H9 (cell line): ENCODE results near the gene KRT27. TPM values are rescaled to one million over a fixed set of nuclear protein-coding genes. Genes with fewer than 3 reads are reported as not detected.

Experiments
- DNase-seq: peaks from one replicate; pipeline ENCODE4 v3.0.0-alpha.2; 2017
- H2AFZ ChIP-seq: one replicate; pipeline ENCODE4 v1.6.1; 2013; ENCODE audit warnings: mild to moderate bottlenecking, low read length, control low read depth, moderate library complexity
- H2AK5ac ChIP-seq: 2 replicates; pipeline ENCODE4 v1.6.1; 2013; ENCODE audit warnings: low read length, control low read depth, mixed read lengths; ENCODE audit not compliant: insufficient read length
- H2BK120ac ChIP-seq: one replicate; pipeline ENCODE4 v1.6.1; 2013; ENCODE audit warnings: low read depth, mild to moderate bottlenecking, low read length, control low read depth, inconsistent platforms; ENCODE audit not compliant: poor library complexity, severe bottlenecking
- H2BK12ac ChIP-seq: 2 replicates; pipeline ENCODE4 v1.6.1; 2013; ENCODE audit warnings: low read length, control low read depth, mixed read lengths, low read depth; ENCODE audit not compliant: insufficient read length
- H2BK15ac ChIP-seq: 2 replicates; pipeline ENCODE4 v1.6.1; 2013; ENCODE audit warnings: low read depth, low read length, control low read depth
- H2BK20ac ChIP-seq: one replicate; pipeline ENCODE4 v1.6.1; 2013; ENCODE audit warnings: low read depth, mild to moderate bottlenecking, low read length, control low read depth, inconsistent platforms; ENCODE audit not compliant: poor library complexity, severe bottlenecking
- H2BK5ac ChIP-seq: 2 replicates; pipeline ENCODE4 v1.6.1; 2013; ENCODE audit warnings: low read length, control low read depth, mixed read lengths; ENCODE audit not compliant: insufficient read length
- H3K14ac ChIP-seq: 2 replicates; pipeline ENCODE4 v1.6.1; 2013; ENCODE audit warnings: low read length, control low read depth; ENCODE audit not compliant: insufficient read depth
- H3K18ac ChIP-seq: 2 replicates; pipeline ENCODE4 v1.6.1; 2013; ENCODE audit warnings: low read depth, mild to moderate bottlenecking, mixed read lengths, low read length, control low read depth; ENCODE audit not compliant: insufficient read length
- H3K23ac ChIP-seq: 2 replicates; pipeline ENCODE4 v1.6.1; 2013; ENCODE audit warnings: low read length, control low read depth, mixed read lengths, low read depth; ENCODE audit not compliant: insufficient read length
- H3K23me2 ChIP-seq: 2 replicates; pipeline ENCODE4 v1.6.1; 2013; ENCODE audit warnings: low read depth, mild to moderate bottlenecking, mixed read lengths, low read length, control low read depth; ENCODE audit not compliant: insufficient read length, poor library complexity, severe bottlenecking
- H3K27ac ChIP-seq: 2 replicates; pipeline ENCODE4 v1.5.1; 2013; ENCODE audit warnings: low read length, control low read depth, mixed read lengths, low read depth; ENCODE audit not compliant: insufficient read length
- H3K27me3 ChIP-seq: 2 replicates; pipeline ENCODE4 v1.6.1; 2013; ENCODE audit warnings: low read length, control low read depth, inconsistent platforms; ENCODE audit not compliant: insufficient read depth
- H3K4ac ChIP-seq: 2 replicates; pipeline ENCODE4 v1.6.1; 2013; ENCODE audit warnings: low read depth, mild to moderate bottlenecking, control low read depth, inconsistent platforms, low read length, moderate library complexity
- H3K4me1 ChIP-seq: 2 replicates; pipeline ENCODE4 v1.6.1; 2013; ENCODE audit warnings: low read length, control low read depth, inconsistent platforms; ENCODE audit not compliant: insufficient read depth
- H3K4me2 ChIP-seq: 2 replicates; pipeline ENCODE4 v1.6.1; 2013; ENCODE audit warnings: low read length, control low read depth, mixed read lengths; ENCODE audit not compliant: insufficient read length, insufficient read depth
- H3K56ac ChIP-seq: 2 replicates; pipeline ENCODE4 v1.6.1; 2013; ENCODE audit warnings: low read depth, mild to moderate bottlenecking, mixed read lengths, low read length, control low read depth; ENCODE audit not compliant: insufficient read length
- H3K79me1 ChIP-seq: 2 replicates; pipeline ENCODE4 v1.6.1; 2013; ENCODE audit warnings: low read depth, mild to moderate bottlenecking, moderate library complexity, low read length, control low read depth, inconsistent platforms; ENCODE audit not compliant: insufficient read depth, poor library complexity, severe bottlenecking
- H3K79me2 ChIP-seq: 2 replicates; pipeline ENCODE4 v1.6.1; 2013; ENCODE audit warnings: low read length, control low read depth, inconsistent platforms; ENCODE audit not compliant: insufficient read depth
- H3K9ac ChIP-seq: 2 replicates; pipeline ENCODE4 v1.6.1; 2013; ENCODE audit warnings: low read length, control low read depth, mixed read lengths; ENCODE audit not compliant: insufficient read length; ENCODE audit errors: extremely low read depth
- H3K9me3 ChIP-seq: one replicate; pipeline ENCODE4 v1.6.1; 2013; ENCODE audit warnings: low read depth, low read length, inconsistent platforms; ENCODE audit not compliant: control insufficient read depth
- H3T11ph ChIP-seq: one replicate; pipeline ENCODE4 v1.6.1; 2013; ENCODE audit warnings: mild to moderate bottlenecking, low read length, control low read depth, inconsistent platforms
- H4K20me1 ChIP-seq: one replicate; pipeline ENCODE4 v1.6.1; 2013; ENCODE audit not compliant: control insufficient read depth, insufficient read length, insufficient read depth
- H4K5ac ChIP-seq: 2 replicates; pipeline ENCODE4 v1.6.1; 2013; ENCODE audit warnings: low read depth, mild to moderate bottlenecking, mixed read lengths, low read length, control low read depth; ENCODE audit not compliant: insufficient read length
- H4K8ac ChIP-seq: replicated peaks from 2 replicates; pipeline ENCODE4 v1.6.1; 2013; ENCODE audit warnings: low read length, control low read depth, mixed read lengths, low read depth; ENCODE audit not compliant: insufficient read length
- H4K91ac ChIP-seq: 2 replicates; pipeline ENCODE4 v1.6.1; 2013; ENCODE audit warnings: low read depth, mild to moderate bottlenecking, moderate library complexity, mixed read lengths, low read length, control low read depth; ENCODE audit not compliant: insufficient read length
- H3K27ac Mint-ChIP-seq, 3 experiments: 2 replicates in 2 of 3; 3 replicates in 1 of 3; pipeline ENCODE4 v1.8.0; 2020 to 2021; ENCODE audit warnings: mixed read lengths in 3 of 3, mild to moderate bottlenecking in 1 of 3, moderate library complexity in 1 of 3
- H3K27me3 Mint-ChIP-seq: 2 replicates; pipeline ENCODE4 v1.8.0; 2021; ENCODE audit warnings: low read depth, mild to moderate bottlenecking, moderate library complexity, mixed read lengths
- H3K36me3 Mint-ChIP-seq, 3 experiments: 2 replicates in 2 of 3; 3 replicates in 1 of 3; pipeline ENCODE4 v1.8.0; 2020 to 2021; ENCODE audit warnings: low read depth in 3 of 3, mixed read lengths in 3 of 3; ENCODE audit not compliant: insufficient read depth in 1 of 3
- H3K4me1 Mint-ChIP-seq, 2 experiments: 2 replicates each; pipeline ENCODE4 v1.8.0; 2020; ENCODE audit warnings: mixed read lengths in 2 of 2
- H3K4me3 Mint-ChIP-seq, 2 experiments: 2 replicates in 1 of 2; 3 replicates in 1 of 2; pipeline ENCODE4 v1.8.0; 2020 to 2021; ENCODE audit warnings: mild to moderate bottlenecking in 2 of 2, mixed read lengths in 2 of 2, moderate library complexity in 1 of 2
- H3K9me3 Mint-ChIP-seq, 2 experiments: 2 replicates in 1 of 2; 3 replicates in 1 of 2; pipeline ENCODE4 v1.8.0; 2020; ENCODE audit warnings: mild to moderate bottlenecking in 2 of 2, mixed read lengths in 2 of 2, moderate library complexity in 1 of 2
- CTCF ChIP-seq: fragments of 200-600 bp; sonication (generic); conservative IDR thresholded peaks from 3 replicates; pipeline ENCODE4 v1.8.0; 2021; ENCODE audit warnings: antibody characterized with exemption, mild to moderate bottlenecking
- total RNA-seq: library from RNA; stranded (reverse); gene quantifications from 2 replicates; pipeline ENCODE4 v1.2.1, GENCODE V29; 2021

Gene KRT27
- total RNA-seq, 1 experiment from 2014 or later, result not detected

- H2BK20ac ChIP-seq, result no peak overlapping the region
- Mint-ChIP-seq H3K9me3 (no peaks in the 10 kb centered on the region), H3K27me3 (peaks cover 79% of the 10 kb centered on the region), H3K36me3 (peaks cover 0 to 13% (median 10%) of the 10 kb centered on the region in 3 experiments; a peak in 5 of 7 replicates), H3K4me3 (no peak overlapping the region), H3K4me1 (peaks cover 0 to 8% of the 10 kb centered on the region in 2 experiments; a peak in 1 of 4 replicates), H3K27ac (no peak overlapping the region)
- no peaks in the 10 kb centered on the region for H4K20me1 ChIP-seq
- H3K4me2 ChIP-seq, result no peak overlapping the region
- TF ChIP-seq CTCF, result no peak
- H4K91ac ChIP-seq, result no peak overlapping the region
- H3K27ac ChIP-seq, result no peak overlapping the region
- H3K9me3 ChIP-seq, result no peaks in the 10 kb centered on the region
- H4K5ac ChIP-seq, result no peak overlapping the region
- no peak overlapping the region for H2BK15ac ChIP-seq
- no peaks in the 10 kb centered on the region for H3K79me1 ChIP-seq
- no peaks in the 10 kb centered on the region for H3K4me1 ChIP-seq
- H4K8ac ChIP-seq, result no peak overlapping the region
- H2BK12ac ChIP-seq, result no peak overlapping the region
- no peak for DNase-seq
- H3K23me2 ChIP-seq, result peaks cover 3% of the 10 kb centered on the region
- H2BK5ac ChIP-seq, result no peak overlapping the region
- H3K18ac ChIP-seq, result no peak overlapping the region
- H3K14ac ChIP-seq, result no peak overlapping the region
- H2AK5ac ChIP-seq, result no peak overlapping the region
- no peak overlapping the region for H3K23ac ChIP-seq
- H2BK120ac ChIP-seq, result no peak overlapping the region
- no peak overlapping the region for H3K56ac ChIP-seq
- H3K27me3 ChIP-seq, result no peaks in the 10 kb centered on the region
- H3T11ph ChIP-seq, result no peak overlapping the region
- no peak overlapping the region for H2AFZ ChIP-seq
- no peak overlapping the region for H3K4ac ChIP-seq
- no peaks in the 10 kb centered on the region for H3K79me2 ChIP-seq
- H3K9ac ChIP-seq, result no peak overlapping the region
Observed at GRCh38 chr17:40821536-40821935, 39.2 kb upstream of the KRT27 start.
